Measurements from ENCODE around the gene CDR2.

- TF ChIP-seq, protein P1, sequence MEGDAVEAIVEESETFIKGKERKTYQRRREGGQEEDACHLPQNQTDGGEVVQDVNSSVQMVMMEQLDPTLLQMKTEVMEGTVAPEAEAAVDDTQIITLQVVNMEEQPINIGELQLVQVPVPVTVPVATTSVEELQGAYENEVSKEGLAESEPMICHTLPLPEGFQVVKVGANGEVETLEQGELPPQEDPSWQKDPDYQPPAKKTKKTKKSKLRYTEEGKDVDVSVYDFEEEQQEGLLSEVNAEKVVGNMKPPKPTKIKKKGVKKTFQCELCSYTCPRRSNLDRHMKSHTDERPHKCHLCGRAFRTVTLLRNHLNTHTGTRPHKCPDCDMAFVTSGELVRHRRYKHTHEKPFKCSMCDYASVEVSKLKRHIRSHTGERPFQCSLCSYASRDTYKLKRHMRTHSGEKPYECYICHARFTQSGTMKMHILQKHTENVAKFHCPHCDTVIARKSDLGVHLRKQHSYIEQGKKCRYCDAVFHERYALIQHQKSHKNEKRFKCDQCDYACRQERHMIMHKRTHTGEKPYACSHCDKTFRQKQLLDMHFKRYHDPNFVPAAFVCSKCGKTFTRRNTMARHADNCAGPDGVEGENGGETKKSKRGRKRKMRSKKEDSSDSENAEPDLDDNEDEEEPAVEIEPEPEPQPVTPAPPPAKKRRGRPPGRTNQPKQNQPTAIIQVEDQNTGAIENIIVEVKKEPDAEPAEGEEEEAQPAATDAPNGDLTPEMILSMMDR (IDR thresholded peaks at IDR 0.05) = peak; percentile 85 to 98 (median 97)
- TF ChIP-seq POLR2A (IDR thresholded peaks at IDR 0.05) = peak; percentile 17
These were observed 77.1 kb downstream of the CDR2 start, which contains the start of gene POLR3E for GRCh38 chr16:22297114-22297870.
